NOMO-1 (cell line): ENCODE measurements around the gene PIP4K2A.
A peak's percentile ranks its signal among the peaks of the same experiment; 100 is the strongest.

Experiments
- DNase-seq, 2 experiments: peaks; one replicate each; lab custom pipeline; 2025; ENCODE audit not compliant: unreplicated experiment in 2 of 2; lab: John Stamatoyannopoulos, UW

The PIP4K2A gene

DNA sequence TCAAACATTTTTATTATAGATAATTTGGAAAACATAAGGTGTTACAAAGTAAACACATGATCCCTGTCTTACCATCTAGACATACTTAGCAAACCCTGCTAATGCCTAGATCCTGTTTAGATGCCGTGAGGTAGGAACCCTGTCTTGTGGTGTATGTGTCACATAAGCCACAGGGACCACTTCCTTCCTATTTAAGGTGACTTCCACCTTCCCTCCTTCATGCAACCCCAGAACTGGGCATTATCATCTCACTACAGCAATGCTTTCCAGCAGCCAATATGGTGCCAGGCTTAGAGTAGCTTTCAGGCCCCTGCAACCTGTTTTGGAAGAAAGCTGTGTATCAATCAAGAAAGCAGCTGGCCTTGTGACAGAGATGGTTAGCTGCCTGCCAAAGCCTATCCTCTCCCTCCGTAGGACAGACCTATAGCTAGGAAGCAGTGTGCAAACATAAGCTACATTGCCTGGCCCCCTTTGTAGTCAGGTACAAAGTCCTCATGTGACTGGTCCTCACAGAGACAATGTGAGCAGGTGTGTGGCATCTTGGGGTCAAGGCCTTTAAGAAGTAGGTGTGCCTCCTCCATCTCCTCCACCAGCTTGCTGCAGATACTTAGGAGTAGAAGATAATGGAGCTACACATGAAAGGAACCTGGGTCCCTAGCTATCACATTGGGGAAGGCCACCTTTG is 222.3 kb downstream of the PIP4K2A start:
- DNase-seq = peak; percentile 43 to 76

DNA sequence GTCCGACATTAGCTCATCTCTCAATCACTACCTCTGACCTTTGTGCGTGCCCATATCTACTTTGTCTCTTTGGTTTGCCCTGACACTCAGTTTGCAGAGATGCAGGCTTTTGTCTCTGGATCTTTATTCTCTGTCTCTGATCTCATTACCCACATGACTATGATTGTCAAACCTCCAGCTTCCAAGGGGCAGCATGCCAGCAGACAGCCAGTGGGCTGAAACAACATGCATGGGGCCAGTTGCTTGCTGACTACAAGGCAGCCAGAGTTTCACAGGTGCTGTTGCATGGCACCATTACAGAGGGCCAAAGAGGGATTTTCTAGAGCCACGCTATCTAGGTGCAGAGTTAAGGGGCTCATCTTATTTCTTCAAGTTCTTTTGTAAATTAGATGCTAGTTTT is 222.9 kb downstream of the PIP4K2A start:
- DNase-seq = no peak

DNA sequence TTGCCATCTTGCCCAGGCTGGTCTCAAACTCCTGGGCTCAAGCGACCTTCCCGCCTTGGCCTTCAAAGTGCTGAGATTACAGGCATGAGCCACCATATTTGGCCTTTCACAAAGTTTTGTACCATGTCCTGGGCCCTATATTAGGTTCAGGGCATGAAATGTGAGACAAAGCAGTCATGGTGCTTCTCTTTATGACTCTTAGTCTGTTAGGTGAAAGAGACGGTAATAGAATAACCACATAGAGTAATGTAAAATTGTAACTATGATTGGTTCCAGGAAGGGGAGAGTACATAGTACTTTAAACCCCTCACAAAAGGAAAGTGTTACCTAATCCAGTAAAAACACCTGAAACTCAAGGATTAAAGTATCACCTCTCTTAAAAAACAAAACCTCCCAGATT is 224.4 kb downstream of the PIP4K2A start:
- DNase-seq = no peak

DNA sequence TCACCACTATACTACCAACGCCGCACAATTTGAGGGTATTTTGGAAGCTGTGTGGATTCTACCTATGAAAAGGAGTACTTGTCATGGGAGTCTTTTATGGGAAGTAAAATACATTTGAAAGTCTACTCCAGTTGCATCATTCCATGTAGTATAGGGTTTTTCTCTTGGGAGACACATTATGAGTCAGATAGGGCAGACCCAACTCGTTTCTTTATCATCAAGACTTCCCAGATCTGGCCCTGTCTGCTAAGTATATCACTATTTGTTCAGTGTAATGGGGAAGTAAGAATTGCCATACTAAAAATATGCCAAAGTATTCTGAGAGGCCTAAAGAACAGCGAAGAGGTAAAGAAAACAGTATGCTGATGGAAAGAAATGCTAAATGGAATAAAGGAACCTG is 224.9 kb downstream of the PIP4K2A start:
- peak; percentile 48 to 75 for DNase-seq

DNA sequence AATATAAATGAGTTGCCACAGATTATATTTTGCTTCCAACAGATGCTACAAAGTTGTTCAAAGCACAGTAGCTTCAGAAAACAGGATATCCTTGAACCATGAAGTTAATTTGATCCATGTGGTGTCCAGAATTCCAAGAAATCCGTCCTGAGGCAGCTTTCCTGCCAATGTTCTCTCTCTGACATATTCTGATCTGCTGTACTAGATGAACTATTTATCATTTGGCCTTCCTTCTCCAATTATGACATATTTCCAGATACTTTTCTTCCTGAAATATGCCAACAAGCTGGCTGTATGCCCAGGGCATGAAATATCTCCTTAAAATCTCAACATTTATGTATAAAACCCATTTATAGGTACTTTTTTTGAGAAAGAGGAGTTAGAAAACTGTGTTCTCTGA is 227.9 kb downstream of the PIP4K2A start:
- no peak for DNase-seq
